Activated CD4-positive, alpha-beta T cell treated with anti-CD3 and anti-CD28 coated beads, Interleukin-2, amount 10 ng/mL, durations not matched to agents 7 days and 5 days (primary cell): ENCODE results near the gene WDR20. TPM values are rescaled to one million over a fixed set of nuclear protein-coding genes. Genes with fewer than 3 reads are reported as not detected.
A peak's percentile ranks its signal among the peaks of the same experiment; 100 is the strongest.
"Not testable (repeated sequence)": the region's sequence is repeated elsewhere in the genome, so short reads cannot be mapped to it uniquely, and the experiment has no call there.

Experiments used
- CTCF ChIA-PET: fragments of 350-600 bp; sonication (Branson Sonifier 250); formaldehyde crosslinking; loops from one replicate; lab custom pipeline; 2021; ENCODE audit warnings: antibody characterized with exemption; lab: Charles Lee
- POLR2A ChIA-PET: fragments of 350-600 bp; sonication (Branson Sonifier 250); formaldehyde crosslinking; loops from one replicate; lab custom pipeline; 2021; ENCODE audit warnings: antibody characterized with exemption; lab: Charles Lee
- DNase-seq: peaks from one replicate; pipeline ENCODE4 v3.0.0-alpha.2; 2020
- H3K27ac Mint-ChIP-seq: one replicate; pipeline ENCODE4 v1.8.0; 2021; ENCODE audit warnings: mild to moderate bottlenecking, moderate library complexity, mixed read lengths
- H3K27me3 Mint-ChIP-seq: one replicate; pipeline ENCODE4 v1.8.0; 2021; ENCODE audit warnings: mixed read lengths
- H3K36me3 Mint-ChIP-seq: one replicate; pipeline ENCODE4 v1.8.0; 2021; ENCODE audit warnings: low read depth, mixed read lengths
- H3K4me1 Mint-ChIP-seq: one replicate; pipeline ENCODE4 v1.8.0; 2021; ENCODE audit warnings: mixed read lengths
- H3K4me3 Mint-ChIP-seq: one replicate; pipeline ENCODE4 v1.8.0; 2021; ENCODE audit warnings: mild to moderate bottlenecking, moderate library complexity, mixed read lengths
- H3K9me3 Mint-ChIP-seq: one replicate; pipeline ENCODE4 v1.8.0; 2021; ENCODE audit warnings: mixed read lengths
- total RNA-seq, 2 experiments: library from RNA; stranded (reverse); gene quantifications; one replicate each; pipeline ENCODE4 v1.2.3, GENCODE V29; 2021

Gene WDR20
- total RNA-seq, 2 experiments from 2014 or later: 24.7 to 35.7 TPM

DNA sequence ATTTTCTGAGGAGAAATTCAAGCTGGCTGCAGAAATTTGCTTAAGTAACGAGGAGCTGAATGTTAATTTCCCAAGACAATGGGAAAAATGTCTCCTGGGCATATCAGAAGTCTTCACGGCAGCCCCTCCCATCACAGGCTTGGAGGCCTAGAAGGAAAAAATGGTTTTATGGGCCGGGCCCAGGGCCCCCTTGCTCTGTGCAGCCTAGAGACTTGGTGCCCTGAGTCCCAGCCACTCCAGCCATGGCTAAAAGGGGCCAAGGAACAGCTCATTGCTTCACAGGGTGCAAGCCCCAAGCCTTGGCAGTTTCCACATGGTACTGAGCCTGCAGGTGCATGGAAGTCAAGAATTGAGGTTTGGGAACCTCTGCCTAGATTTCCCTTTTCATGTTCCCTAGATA lies 28.6 kb upstream of the WDR20 start:
- no peak overlapping the region for H3K27ac Mint-ChIP-seq
- no peaks in the 10 kb centered on the region for H3K27me3 Mint-ChIP-seq
- peaks cover 3% of the 10 kb centered on the region for H3K9me3 Mint-ChIP-seq
- CTCF ChIA-PET: no interaction called here
- no peak overlapping the region for H3K4me3 Mint-ChIP-seq
- no peaks in the 10 kb centered on the region for H3K4me1 Mint-ChIP-seq
- no peaks in the 10 kb centered on the region for H3K36me3 Mint-ChIP-seq
- no peak for DNase-seq
- POLR2A ChIA-PET: no interaction called here

DNA sequence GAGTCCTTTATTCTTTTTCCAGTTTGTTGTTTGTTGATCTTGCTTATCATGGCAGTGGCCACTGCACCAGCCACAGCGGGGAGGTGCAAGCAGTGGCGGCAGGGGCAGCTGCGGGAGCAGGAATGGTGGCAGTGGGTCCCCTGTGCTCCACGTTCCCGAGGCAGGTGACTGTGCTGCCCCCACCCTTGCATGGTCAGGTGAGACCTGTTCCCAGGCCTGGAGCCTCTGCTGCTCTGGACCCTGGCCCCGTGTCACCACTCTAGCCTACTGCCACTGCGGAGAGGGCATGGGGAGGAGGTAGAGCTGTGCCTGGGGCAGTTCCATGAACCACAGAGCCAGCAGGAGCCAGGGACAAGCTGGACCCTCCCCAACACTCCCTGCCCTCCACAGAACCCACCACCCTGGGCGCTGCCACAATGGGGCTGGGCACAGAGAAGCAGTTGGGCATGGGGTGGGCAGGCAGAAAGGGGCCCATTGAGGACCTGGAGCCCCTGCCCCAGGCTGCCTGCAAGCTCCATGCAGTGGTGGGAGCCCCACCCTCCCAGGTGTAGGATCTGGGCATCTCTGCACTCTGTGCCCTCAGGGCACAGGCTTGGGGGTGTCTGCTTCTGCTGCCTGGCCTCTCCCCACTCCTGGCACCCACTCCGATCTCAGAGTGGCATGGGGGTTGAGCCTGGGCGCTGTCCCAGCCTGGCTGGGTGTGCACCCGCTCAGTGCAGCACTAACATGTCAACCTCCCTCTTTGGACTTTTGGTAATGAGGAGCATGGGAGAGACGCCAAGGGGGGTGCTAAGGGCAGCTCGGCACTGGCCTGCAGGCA lies 23.1 kb upstream of the WDR20 start:
- peaks cover 3% of the 10 kb centered on the region for H3K36me3 Mint-ChIP-seq
- POLR2A ChIA-PET: interaction anchor here (0.7 kb wide), 1 partner anchor 109 kb away, joined by 3 read pairs; no protein-coding TSS in a partner anchor
- H3K9me3 Mint-ChIP-seq: peaks cover 4% of the 10 kb centered on the region
- CTCF ChIA-PET: interaction anchor here (0.6 to 1.4 kb wide), 3 partner anchors 15 to 1892 kb away, joined by 3 to 4 read pairs (median 3); no protein-coding TSS in a partner anchor
- H3K27me3 Mint-ChIP-seq: no peaks in the 10 kb centered on the region
- H3K27ac Mint-ChIP-seq: no peak overlapping the region
- no peak overlapping the region for H3K4me3 Mint-ChIP-seq
- no peak for DNase-seq
- no peaks in the 10 kb centered on the region for H3K4me1 Mint-ChIP-seq

DNA sequence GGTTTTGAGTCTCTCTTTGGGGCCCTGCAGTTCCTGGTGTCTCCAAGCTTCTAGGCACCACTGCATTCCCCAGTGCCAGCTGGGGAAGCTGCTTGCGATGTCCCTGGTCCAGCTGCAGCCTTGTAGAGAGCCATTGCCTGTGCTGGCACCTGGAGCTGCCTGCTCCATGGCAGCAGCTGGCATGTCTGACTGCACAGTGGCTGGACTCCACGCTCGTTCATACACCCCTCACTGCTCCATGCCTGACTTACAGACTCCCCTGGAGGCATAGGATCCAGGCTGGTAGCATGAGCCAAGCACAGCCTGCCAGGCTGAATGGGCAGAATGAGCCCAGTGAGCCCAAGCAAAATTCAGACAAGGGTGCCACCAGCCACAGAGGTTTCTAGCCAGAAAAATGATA lies 21.8 kb upstream of the WDR20 start:
- POLR2A ChIA-PET: no interaction called here
- Mint-ChIP-seq H3K4me1 (no peaks in the 10 kb centered on the region), H3K4me3 (no peak overlapping the region), H3K36me3 (peaks cover 3% of the 10 kb centered on the region), H3K27ac (no peak overlapping the region), H3K27me3 (no peaks in the 10 kb centered on the region), H3K9me3 (peaks cover 4% of the 10 kb centered on the region)
- DNase-seq: no peak
- CTCF ChIA-PET: interaction anchor here (1.4 kb wide), 1 partner anchor 17 kb away, joined by 3 read pairs; no protein-coding TSS in a partner anchor

DNA sequence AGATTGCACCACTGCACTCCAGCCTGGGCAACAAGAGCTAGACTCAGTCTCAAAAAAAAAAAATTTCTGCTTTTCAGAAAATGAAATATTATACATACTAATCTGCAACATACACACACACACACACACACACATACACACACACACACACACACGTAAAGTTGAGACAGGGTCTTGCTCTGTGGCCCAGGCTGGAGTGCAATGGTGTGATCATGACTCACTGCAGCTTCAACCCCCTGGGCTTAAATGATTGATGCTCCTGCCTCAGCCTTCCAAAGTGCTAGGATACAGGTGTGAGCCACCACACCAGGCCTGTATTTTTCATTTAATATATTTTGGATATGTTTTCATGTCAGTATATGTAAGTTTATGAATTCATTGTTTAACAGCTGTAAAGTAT lies 18.8 kb upstream of the WDR20 start:
- Mint-ChIP-seq H3K4me1 (no peaks in the 10 kb centered on the region), H3K27me3 (no peaks in the 10 kb centered on the region), H3K9me3 (peaks cover 4% of the 10 kb centered on the region), H3K27ac (no peak overlapping the region), H3K36me3 (peaks cover 3% of the 10 kb centered on the region), H3K4me3 (no peak overlapping the region)
- CTCF ChIA-PET: interaction anchor here (0.6 kb wide), 1 partner anchor 47 kb away, joined by 6 read pairs; no protein-coding TSS in a partner anchor
- DNase-seq: no peak
- POLR2A ChIA-PET: no interaction called here

DNA sequence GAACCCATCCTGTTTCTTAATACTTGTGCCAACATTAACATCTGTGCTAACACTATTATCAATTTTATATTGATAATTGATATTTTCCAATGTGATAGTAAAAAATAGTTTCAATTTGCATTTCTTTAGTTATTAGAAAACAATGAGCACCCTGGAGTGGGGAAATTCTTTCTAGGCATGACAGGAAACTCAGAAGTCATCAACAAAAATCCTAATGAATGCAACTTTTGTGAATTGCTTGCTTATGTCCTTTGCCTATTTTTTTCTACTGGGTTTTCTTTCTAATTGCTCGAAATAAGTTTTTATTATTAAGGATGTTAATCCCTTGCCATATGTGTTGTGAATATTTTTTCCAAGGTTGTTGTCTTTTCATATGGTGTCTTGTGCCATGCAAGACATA lies 18.1 kb upstream of the WDR20 start:
- peaks cover 2% of the 10 kb centered on the region for H3K36me3 Mint-ChIP-seq
- DNase-seq: no peak
- H3K27me3 Mint-ChIP-seq: no peaks in the 10 kb centered on the region
- ChIA-PET POLR2A (no interaction called here), CTCF (no interaction called here)
- no peak overlapping the region for H3K27ac Mint-ChIP-seq
- peaks cover 4% of the 10 kb centered on the region for H3K9me3 Mint-ChIP-seq
- H3K4me1 Mint-ChIP-seq: no peaks in the 10 kb centered on the region
- H3K4me3 Mint-ChIP-seq: no peak overlapping the region

DNA sequence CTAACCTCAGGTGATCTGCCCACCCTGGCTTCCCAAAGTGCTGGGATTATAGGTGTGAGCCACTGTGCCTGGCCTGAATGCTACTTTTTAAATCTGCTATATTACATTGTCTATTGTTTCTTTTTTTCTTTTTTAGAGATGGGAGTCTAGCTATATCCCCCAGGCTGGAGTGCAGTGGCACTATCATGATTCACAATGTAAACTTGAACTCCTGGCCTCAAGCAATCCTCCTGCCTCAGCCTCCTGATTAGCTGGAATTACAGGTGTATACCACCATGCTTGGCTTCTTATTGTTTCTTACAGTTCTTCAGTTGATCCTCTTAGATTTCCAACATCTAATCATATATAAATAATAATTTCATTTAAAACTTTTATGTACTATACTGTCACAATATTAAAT lies 15.3 kb upstream of the WDR20 start:
- H3K4me3 Mint-ChIP-seq: no peak overlapping the region
- no peaks in the 10 kb centered on the region for H3K9me3 Mint-ChIP-seq
- POLR2A ChIA-PET: no interaction called here
- H3K27me3 Mint-ChIP-seq: no peaks in the 10 kb centered on the region
- CTCF ChIA-PET: interaction anchor here (1.1 kb wide), 1 partner anchor 131 kb away, joined by 4 read pairs; no protein-coding TSS in a partner anchor
- H3K36me3 Mint-ChIP-seq: no peaks in the 10 kb centered on the region
- H3K4me1 Mint-ChIP-seq: no peaks in the 10 kb centered on the region
- H3K27ac Mint-ChIP-seq: no peak overlapping the region
- no peak for DNase-seq

DNA sequence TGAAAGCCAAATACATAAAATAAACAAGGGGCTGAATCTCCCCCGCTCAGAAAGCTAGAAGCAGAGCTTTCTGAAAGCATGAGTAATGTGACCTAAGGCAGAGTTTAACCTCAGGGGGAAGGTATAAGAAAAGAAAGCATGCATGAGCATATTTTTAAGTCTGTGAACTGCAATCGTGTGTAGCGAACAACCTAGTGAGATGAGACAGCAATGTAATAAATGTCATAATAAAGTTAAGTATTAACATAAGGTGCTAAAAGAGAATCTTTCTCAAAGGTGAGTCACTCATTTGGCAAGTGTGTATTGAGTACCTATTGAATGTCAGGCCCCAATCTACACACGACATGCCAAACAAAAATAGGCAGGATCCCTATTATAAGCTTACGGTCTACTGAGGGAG lies 14.2 kb upstream of the WDR20 start:
- Mint-ChIP-seq H3K27ac (no peak overlapping the region), H3K9me3 (no peaks in the 10 kb centered on the region), H3K4me1 (no peaks in the 10 kb centered on the region), H3K4me3 (no peak overlapping the region), H3K27me3 (no peaks in the 10 kb centered on the region), H3K36me3 (no peaks in the 10 kb centered on the region)
- DNase-seq: no peak
- ChIA-PET CTCF (interaction anchor here (1.1 kb wide), 1 partner anchor 133 kb away, joined by 4 read pairs; no protein-coding TSS in a partner anchor), POLR2A (no interaction called here)

DNA sequence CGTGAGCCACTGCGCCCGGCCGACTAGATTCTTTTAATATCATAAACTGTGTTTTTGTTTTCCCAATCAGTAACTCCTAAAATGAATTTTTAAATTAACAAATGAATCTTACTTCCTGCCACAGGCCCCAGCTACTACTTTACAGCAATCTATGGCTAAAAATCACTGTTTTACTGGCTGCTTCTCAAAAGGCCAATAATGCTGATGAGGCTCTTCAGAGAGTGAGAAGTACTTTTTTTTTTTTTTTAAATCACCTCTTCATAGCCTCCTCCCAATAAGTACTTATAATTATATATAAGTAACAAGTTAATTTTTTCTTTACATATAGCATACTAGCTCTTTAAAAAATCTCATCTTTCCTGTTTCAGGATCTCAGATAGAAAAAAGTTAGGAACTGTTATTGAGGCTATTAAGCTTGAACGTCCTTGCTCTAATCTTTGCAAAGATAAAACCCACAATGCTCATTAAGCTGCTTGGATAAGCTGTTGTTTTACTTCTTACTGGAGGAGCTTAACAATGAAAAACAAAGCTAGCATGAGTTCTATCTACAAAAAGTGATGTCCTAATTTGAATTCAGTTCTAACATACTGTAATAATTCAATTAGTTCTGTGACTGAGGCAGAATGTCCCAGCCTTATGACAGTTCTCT lies 12.8 kb upstream of the WDR20 start:
- Mint-ChIP-seq H3K4me3 (no peak overlapping the region), H3K36me3 (no peaks in the 10 kb centered on the region), H3K27ac (no peak overlapping the region), H3K9me3 (no peaks in the 10 kb centered on the region), H3K27me3 (no peaks in the 10 kb centered on the region), H3K4me1 (no peaks in the 10 kb centered on the region)
- POLR2A ChIA-PET: no interaction called here
- DNase-seq: no peak
- CTCF ChIA-PET: interaction anchor here (0.6 to 0.8 kb wide), 3 partner anchors 12 to 1659 kb away, joined by 3 to 5 read pairs (median 4); no protein-coding TSS in a partner anchor

DNA sequence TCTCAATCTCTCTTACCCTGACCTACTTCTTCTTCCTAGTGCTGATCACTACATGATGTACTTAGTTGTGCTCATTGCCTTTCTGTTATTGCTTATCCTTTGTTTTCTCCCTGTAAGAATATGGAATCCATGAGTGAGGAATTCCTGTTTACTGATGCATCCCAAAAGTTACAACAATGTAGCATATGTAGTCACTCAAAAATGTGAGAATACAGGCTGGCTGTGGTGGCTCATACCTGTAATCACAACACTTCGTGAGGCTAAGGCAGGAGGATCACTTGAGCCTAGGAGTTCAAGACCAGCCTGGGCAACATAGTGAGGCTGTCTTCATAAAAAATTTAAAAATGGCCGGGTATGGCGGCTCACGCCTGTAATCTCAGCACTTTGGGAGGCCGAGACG lies 8.0 kb upstream of the WDR20 start:
- Mint-ChIP-seq H3K9me3 (no peaks in the 10 kb centered on the region), H3K27me3 (no peaks in the 10 kb centered on the region), H3K27ac (no peak overlapping the region), H3K4me3 (no peak overlapping the region), H3K4me1 (peaks cover 3% of the 10 kb centered on the region), H3K36me3 (peaks cover 7% of the 10 kb centered on the region)
- no peak for DNase-seq
- ChIA-PET POLR2A (no interaction called here), CTCF (no interaction called here)

DNA sequence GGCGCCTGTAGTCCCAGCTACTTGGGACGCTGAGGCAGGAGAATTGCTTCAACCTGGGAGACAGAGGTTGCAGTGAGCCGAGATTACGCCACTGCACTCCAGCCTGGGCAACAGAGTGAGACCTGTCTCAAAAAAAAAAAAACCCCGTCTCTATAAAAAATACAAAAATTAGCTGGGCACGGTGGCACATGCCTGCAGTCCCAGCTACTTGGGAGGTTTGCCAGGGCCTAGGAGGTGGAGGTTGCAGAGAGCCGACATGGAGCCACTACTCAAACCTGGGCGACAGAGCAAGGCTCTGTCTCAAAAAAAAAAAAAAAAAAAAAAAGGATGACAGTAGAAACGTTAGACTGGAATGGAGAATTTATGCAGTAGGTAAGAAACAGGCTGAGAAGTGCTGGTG lies 5.7 kb upstream of the WDR20 start:
- POLR2A ChIA-PET, H3K4me3 Mint-ChIP-seq, H3K9me3 Mint-ChIP-seq, H3K27ac Mint-ChIP-seq, H3K36me3 Mint-ChIP-seq, DNase-seq, H3K27me3 Mint-ChIP-seq: not testable (repeated sequence)
- CTCF ChIA-PET: interaction anchor here (0.9 kb wide), 1 partner anchor 391 kb away, joined by 3 read pairs; no protein-coding TSS in a partner anchor
- peaks cover 12% of the 10 kb centered on the region for H3K4me1 Mint-ChIP-seq

DNA sequence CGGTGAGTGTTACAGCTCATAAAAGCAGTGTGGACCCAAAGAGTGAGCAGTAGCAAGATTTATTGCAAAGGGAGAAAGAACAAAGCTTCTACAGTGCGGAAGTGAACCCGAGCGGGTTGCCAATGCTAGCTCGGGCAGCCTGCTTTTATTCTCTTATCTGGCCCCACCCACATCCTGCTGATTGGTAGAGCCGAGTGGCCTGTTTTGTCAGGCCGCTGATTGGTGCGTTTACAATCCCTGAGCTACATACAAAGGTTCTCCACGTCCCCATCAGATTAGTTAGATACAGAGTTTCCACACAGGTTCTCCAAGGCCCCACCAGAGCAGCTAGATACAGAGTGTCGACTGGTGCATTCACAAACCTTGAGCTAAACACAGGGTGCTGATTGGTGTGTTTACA lies 5.0 kb upstream of the WDR20 start:
- H3K9me3 Mint-ChIP-seq, DNase-seq, H3K27me3 Mint-ChIP-seq, H3K27ac Mint-ChIP-seq, POLR2A ChIA-PET, H3K36me3 Mint-ChIP-seq, H3K4me3 Mint-ChIP-seq: not testable (repeated sequence)
- H3K4me1 Mint-ChIP-seq: peaks cover 13% of the 10 kb centered on the region
- CTCF ChIA-PET: interaction anchor here (0.9 kb wide), 1 partner anchor 390 kb away, joined by 3 read pairs; no protein-coding TSS in a partner anchor

DNA sequence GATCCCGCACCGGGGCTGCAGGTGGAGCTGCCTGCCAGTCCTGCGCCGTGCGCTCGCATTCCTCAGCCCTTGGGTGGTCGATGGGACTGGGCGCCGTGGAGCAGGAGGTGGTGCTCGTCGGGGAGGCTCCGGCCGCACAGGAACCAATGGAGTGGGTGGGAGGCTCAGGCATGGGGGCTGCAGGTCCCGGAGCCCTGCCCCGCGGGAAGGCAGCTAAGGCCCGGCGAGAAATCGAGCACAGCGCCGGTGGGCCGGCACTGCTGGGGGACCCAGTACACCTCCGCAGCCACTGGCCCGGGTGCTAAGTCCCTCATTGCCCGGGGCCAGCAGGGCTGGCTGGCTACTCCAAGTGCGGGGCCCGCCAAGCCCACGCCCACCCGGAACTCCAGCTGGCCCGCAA lies 4.2 kb upstream of the WDR20 start:
- POLR2A ChIA-PET, H3K36me3 Mint-ChIP-seq, DNase-seq, H3K27ac Mint-ChIP-seq, H3K9me3 Mint-ChIP-seq, H3K27me3 Mint-ChIP-seq, H3K4me3 Mint-ChIP-seq, CTCF ChIA-PET: not testable (repeated sequence)
- peaks cover 13% of the 10 kb centered on the region for H3K4me1 Mint-ChIP-seq

DNA sequence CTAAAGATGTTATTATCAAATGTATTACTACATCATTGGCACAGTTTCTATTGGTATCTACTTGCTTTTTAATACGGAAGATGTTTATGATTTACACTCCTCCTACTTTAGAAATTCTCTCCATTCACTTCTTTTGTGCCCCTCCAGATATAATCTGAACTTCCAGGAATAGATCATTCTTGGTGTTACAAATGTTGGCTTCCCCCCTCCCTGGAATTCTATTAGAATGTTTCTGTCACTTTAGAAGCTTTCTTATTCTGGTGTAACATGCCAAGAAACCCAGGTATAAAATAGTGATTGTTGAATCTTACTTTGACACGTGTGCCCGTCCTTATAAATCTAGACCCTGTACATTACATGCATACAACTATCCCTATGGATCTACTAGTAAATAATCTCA lies 1.2 kb upstream of the WDR20 start:
- CTCF ChIA-PET: interaction anchor here (1.0 kb wide), 1 partner anchor 11 kb away, joined by 3 read pairs; no protein-coding TSS in a partner anchor
- no peak for DNase-seq
- no peaks in the 10 kb centered on the region for H3K27me3 Mint-ChIP-seq
- H3K27ac Mint-ChIP-seq: peak overlapping the region; percentile 83
- peaks cover 8% of the 10 kb centered on the region for H3K36me3 Mint-ChIP-seq
- POLR2A ChIA-PET: no interaction called here
- H3K4me3 Mint-ChIP-seq: peak overlapping the region; percentile 97
- no peaks in the 10 kb centered on the region for H3K9me3 Mint-ChIP-seq
- H3K4me1 Mint-ChIP-seq: peaks cover 26% of the 10 kb centered on the region
